GM19463 (cell line): Measurements from ENCODE around the gene HMGB2.

Experiments
- ATAC-seq: cut with Tn5 transposase; IDR thresholded peaks from one replicate; pipeline ENCODE4 v1.9.1; 2021; ENCODE audit warnings: mild to moderate bottlenecking, moderate library complexity; ENCODE audit not compliant: unreplicated experiment

Gene HMGB2

DNA sequence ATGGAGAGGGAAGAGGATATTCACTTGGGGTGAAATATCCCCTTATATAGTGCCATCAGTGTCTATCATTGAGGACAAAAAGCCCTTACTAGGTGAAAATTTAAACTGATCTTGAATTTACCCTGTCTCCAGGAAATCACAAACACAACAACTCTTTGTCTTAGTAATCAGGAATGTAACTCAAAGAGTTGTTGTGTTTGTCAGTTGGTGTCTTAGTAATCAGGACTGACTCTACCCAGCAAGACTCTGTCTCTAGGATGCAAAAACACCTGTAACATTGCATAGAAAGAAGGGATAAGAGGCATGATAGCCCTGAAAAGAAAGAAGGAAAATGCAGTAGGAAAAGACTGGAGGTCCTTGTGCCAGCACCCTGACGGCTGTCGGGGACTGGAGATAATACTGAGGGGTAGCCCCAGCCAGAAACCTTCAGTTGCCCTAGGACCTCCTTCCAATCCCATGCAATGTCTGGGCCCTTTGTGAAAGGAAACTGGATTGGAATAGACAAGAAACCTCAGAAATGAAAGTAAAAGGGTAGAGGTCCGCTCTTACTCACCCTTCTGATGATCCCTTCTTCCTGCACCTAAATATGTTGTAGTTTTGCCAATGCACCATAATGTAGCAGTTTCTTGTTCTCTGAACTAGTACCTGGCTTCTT lies 45.3 kb downstream of the HMGB2 start:
- peak; percentile 14 for ATAC-seq

DNA sequence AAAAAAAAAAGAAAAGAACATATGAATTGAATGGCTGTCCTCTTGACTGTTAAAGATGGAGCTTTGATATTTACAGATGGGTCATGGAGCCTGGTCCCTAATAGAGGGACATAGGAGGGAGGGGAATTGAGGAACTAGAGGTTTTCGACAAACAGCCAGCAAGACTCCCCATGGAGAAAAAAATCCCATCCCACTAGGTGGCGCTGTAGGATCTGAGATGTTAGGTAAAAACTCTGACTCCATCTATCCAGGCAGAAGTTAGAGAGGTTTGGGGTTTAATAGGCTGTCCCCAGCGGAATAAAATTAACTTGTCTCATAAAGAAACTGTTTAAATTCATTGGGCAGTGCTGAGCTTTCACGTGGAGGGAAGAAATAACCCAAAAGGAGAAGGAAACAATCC lies 45.9 kb downstream of the HMGB2 start:
- peak; percentile 61 for ATAC-seq

DNA sequence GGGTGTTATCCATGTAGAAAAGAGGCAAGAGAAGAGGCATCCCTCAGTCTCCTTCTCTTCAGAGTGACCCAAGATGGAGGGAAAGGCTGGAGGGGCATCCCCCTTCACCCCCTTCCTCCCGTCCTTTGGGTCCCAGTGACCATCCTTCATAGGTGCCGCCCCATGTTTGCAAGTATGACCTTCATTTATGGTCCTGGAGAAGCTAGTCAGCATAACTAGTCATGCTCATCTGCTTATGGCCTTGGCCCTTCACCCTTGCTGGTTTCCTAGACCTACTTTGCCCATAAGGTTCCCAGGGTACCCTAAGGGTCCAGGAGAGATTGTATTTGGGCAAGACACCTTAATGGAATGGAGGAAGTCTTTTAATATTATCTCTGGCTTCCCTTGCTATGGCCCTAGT lies 46.7 kb downstream of the HMGB2 start:
- ATAC-seq: no peak

DNA sequence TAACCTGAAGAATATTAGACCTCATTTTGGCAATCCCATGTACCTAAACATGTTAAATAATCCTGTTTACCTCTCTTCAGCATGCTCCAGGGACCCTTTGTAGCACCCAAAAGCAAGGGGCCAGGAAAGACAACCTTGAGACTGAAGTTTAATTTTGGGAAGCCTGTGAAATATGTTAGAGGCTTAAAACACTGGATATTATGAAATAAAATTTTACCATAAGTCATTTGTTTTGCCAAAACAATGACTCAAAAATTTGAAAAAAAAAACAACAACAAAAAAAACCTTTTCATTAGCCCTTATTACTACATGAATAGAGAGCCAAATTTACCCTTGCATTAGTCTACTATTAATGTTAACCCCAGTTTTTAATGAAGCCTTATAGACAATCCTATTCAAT lies 49.7 kb downstream of the HMGB2 start:
- ATAC-seq: no peak

DNA sequence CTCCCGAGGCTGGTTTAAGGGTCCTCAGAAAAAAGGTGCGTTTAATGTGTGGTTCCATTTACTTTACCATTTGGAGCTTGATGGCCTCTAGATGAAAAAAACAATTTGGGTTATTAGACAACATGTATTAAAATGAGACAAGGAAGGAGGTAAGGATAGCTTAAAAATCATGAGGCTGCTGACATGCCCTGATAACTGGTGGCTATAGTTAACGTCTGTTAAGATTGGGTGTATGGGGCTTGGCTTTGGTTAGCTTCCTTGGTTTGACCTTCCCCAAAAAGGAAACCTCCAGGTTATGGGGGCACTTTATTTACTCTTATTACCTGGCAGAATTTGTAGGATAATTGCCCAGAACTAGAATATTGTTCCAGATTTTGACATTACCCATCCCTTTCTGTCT lies 51.5 kb downstream of the HMGB2 start:
- ATAC-seq: no peak

DNA sequence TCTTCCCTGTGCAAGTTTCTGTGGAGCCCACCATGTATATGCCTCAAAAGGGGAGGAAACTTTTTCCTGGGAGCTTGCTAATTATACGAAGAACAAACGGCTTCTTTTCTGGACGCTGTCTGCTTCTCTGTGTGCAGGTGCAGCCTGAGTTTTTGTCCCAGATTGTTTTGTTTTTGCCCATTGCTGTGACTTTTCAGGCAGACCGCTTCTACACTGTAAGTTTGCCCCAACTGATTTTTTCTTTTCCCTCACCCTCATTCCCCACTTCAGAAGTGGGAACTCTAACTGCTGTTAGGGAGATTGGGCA lies 51.9 kb downstream of the HMGB2 start:
- ATAC-seq: no peak

DNA sequence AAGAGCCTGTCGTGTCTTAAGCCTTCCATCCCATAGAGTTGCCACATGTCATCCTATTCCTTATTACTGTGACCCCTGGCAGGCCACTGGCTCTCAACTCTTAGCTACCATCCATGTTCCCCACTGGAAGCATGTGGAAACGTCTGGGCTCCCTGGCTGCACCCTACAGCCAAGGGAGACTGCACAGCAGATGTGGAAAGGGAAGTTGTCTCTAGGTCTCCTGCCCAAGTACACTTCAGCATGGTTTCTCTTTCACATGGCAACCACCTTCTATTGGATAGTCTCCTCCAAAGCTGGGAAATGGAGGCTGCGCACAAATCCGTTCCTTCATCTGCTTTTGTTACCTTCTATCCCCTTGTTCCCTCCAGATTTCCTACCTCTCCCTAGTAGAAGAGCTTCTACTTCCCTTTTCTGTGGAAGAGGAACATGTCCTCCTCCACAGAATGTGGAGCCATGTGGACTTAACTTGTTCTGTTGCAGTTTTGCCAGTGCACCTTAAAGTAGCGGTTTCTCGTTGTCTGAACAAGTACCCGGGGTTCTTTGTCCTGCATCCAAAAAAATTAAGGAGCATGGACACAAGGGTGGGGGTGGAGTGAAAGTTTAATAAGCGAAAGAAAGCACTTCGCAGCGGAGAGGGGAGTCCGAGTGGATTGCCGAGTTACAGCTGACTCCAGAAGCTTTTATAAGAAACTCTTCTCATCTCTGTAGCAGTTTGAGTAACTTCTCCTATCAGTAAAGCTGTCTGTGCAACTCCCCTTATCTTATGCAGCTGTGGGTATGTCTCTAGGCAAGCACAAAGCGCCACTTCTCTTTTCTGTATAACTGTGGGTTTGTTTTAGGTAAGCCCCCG lies 52.5 kb downstream of the HMGB2 start:
- ATAC-seq: peak; percentile 45
